Upper lobe of right lung (tissue), 1 donor: ENCODE results near the gene C11orf86. TPM values are rescaled to one million over a fixed set of nuclear protein-coding genes. Genes with fewer than 3 reads are reported as not detected.

ENCODE experiments used
- ATAC-seq: fragments of 200-7000 bp; cut with Tn5 transposase; one replicate; pipeline ENCODE4 v1.9.1; 2020; ENCODE audit warnings: mild to moderate bottlenecking, moderate library complexity
- DNase-seq: peaks from one replicate; pipeline ENCODE4 v3.0.0-alpha.2; 2020
- H3K27ac ChIP-seq: fragments of 200-600 bp; one replicate; pipeline ENCODE4 v1.8.0; 2022
- H3K27me3 ChIP-seq: fragments of 200-600 bp; one replicate; pipeline ENCODE4 v1.8.0; 2022; ENCODE audit warnings: mild to moderate bottlenecking
- H3K36me3 ChIP-seq: fragments of 200-600 bp; one replicate; pipeline ENCODE4 v1.8.0; 2022
- H3K4me1 ChIP-seq: fragments of 200-600 bp; one replicate; pipeline ENCODE4 v1.8.0; 2022
- H3K4me3 ChIP-seq: fragments of 200-600 bp; one replicate; pipeline ENCODE4 v1.8.0; 2022; ENCODE audit warnings: mild to moderate bottlenecking
- H3K9me3 ChIP-seq: fragments of 200-600 bp; one replicate; pipeline ENCODE4 v1.8.0; 2022
- intact Hi-C: fragments of 100-400 bp; cut with DNase I; formaldehyde crosslinking; loops from one replicate; pipeline ENCODE4 v1.11.0; 2022
- microRNA-seq: library from miRNA; unstranded; fragments of <30 nt; microRNA quantifications from one replicate; pipeline ENCODE4 v1.2.0, GENCODE V29; 2020; ENCODE audit warnings: borderline microRNAs expressed
- total RNA-seq: library from RNA; stranded (reverse); fragmentation: NEBNext Ultra II Directional; extraction: Animal tissue kit (Norgen Biotek cat#: 25700); gene quantifications from one replicate; pipeline ENCODE4 v1.2.1, GENCODE V29; 2021
- TF ChIP-seq, protein P1 (sequence below): fragments of 200-600 bp; IDR thresholded peaks from one replicate; pipeline ENCODE4 v1.8.0; 2022; ENCODE audit warnings: antibody characterized with exemption
- donor health status: DM: no; HTN: yes; CAD: no; lungs with severe emphysema.

Gene C11orf86
- total RNA-seq, 1 donor from 2014 or later: not detected

DNA sequence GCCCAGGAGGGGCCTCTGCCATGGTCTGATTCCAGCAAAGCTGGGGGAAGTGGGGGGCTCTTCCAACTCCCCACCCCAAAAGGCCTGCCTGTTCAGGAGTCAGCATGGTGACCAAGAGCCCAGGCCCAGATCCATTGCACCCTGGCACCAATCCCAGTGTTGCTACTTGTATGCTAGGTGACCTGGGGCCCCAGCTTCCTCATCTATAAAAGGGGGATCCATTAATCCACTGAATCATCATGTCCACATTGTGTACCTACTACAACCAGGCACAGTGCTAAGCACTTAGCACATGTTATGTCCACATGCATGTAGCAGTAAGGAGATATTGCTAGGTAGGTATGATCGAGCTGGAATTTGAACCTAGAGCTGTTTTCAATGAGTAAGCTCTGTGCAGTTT is 49.9 kb downstream of the C11orf86 start:
- peaks cover 22% of the 10 kb centered on the region for H3K27me3 ChIP-seq
- H3K4me1 ChIP-seq: peaks cover 11% of the 10 kb centered on the region
- no peaks in the 10 kb centered on the region for H3K9me3 ChIP-seq
- ATAC-seq (no peak), DNase-seq (no peak)
- no peak overlapping the region for H3K27ac ChIP-seq
- intact Hi-C loops: no loop called here
- H3K4me3 ChIP-seq: no peak overlapping the region
- TF ChIP-seq, protein P1, sequence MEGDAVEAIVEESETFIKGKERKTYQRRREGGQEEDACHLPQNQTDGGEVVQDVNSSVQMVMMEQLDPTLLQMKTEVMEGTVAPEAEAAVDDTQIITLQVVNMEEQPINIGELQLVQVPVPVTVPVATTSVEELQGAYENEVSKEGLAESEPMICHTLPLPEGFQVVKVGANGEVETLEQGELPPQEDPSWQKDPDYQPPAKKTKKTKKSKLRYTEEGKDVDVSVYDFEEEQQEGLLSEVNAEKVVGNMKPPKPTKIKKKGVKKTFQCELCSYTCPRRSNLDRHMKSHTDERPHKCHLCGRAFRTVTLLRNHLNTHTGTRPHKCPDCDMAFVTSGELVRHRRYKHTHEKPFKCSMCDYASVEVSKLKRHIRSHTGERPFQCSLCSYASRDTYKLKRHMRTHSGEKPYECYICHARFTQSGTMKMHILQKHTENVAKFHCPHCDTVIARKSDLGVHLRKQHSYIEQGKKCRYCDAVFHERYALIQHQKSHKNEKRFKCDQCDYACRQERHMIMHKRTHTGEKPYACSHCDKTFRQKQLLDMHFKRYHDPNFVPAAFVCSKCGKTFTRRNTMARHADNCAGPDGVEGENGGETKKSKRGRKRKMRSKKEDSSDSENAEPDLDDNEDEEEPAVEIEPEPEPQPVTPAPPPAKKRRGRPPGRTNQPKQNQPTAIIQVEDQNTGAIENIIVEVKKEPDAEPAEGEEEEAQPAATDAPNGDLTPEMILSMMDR: no peak
- no peaks in the 10 kb centered on the region for H3K36me3 ChIP-seq

DNA sequence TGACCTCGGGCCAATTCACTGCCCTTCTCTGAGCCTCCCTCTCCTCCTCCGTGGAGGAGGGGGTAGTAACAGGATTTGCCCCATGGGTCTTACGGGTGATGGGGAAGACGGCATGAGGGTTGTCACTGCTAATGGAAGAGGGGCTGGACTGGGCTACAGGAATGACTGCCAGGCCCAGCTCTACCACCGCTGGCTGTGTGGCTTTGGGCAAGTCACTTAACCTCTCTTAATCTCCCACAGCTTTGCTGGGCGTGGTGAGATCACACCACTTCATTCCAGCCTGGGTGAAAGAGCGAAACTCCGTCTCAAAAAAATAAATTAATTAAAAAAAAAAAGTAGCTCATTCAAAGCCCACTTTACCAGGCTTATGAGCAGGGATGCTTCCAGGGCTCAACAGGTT is 50.6 kb downstream of the C11orf86 start:
- TF ChIP-seq, protein P1: no peak
- no peak for ATAC-seq
- Histone ChIP-seq H3K27me3 (peaks cover 22% of the 10 kb centered on the region), H3K27ac (no peak overlapping the region), H3K4me1 (peaks cover 11% of the 10 kb centered on the region), H3K4me3 (no peak overlapping the region), H3K9me3 (no peaks in the 10 kb centered on the region), H3K36me3 (no peaks in the 10 kb centered on the region)
- intact Hi-C loops: no loop called here
- no peak for DNase-seq

Small RNA genes lying within 50 kb of the gene (microRNA-seq; reads per million reads assigned to microRNA genes)
- not detected for gene MIR3163

Other genes starting within 250 kb of the C11orf86 start
- 8.1 TPM for gene SPTBN2, start 246.1 kb upstream of the C11orf86 start, total RNA-seq
- 18.4 TPM for gene RCE1, start 131.9 kb upstream of the C11orf86 start, total RNA-seq
- gene LRFN4, start 118.2 kb upstream of the C11orf86 start, total RNA-seq: 14.0 TPM
- 12.7 TPM for gene PC, start 16.9 kb upstream of the C11orf86 start, total RNA-seq
- not detected for gene SYT12, start 47.8 kb downstream of the C11orf86 start, total RNA-seq
- gene RHOD, start 81.5 kb downstream of the C11orf86 start, total RNA-seq: 16.7 TPM
- 79.5 TPM for gene KDM2A, start 144.0 kb downstream of the C11orf86 start, total RNA-seq